A549 (cell line): ENCODE measurements around the gene MYH1. TPM values are rescaled to one million over a fixed set of nuclear protein-coding genes. Genes with fewer than 3 reads are reported as not detected.
"Not testable (repeated sequence)": the region's sequence is repeated elsewhere in the genome, so short reads cannot be mapped to it uniquely, and the experiment has no call there.

Experiments used
- ATAC-seq, 2 experiments: fragments of 200-7000 bp in 1 of 2; fragments of >200 bp in 1 of 2; cut with Nextera tagmentation in 1 of 2; cut with Tn5 transposase in 1 of 2; 3 replicates each; pipeline versions ENCODE4 v1.8.0 to v1.9.1; 2018 to 2020; ENCODE audit warnings: mild to moderate bottlenecking in 1 of 2, moderate library complexity in 1 of 2
- CTCF ChIA-PET: fragments of 300-600 bp; sonication (Branson Sonifier 250); formaldehyde crosslinking; extraction: SDS; loops from one replicate; lab custom pipeline; 2021; ENCODE audit warnings: antibody characterized with exemption, inconsistent platforms; lab: Yijun Ruan, JAX
- POLR2A ChIA-PET: fragments of 350-600 bp; formaldehyde crosslinking; extraction: SDS; loops from one replicate; lab custom pipeline; 2021; ENCODE audit warnings: antibody characterized with exemption, inconsistent platforms; lab: Yijun Ruan, JAX
- DNase-seq, 2 experiments: peaks; one replicate each; pipeline versions ENCODE4 v3.0.0 to v3.0.0-alpha.2; 2011 to 2016; ENCODE audit warnings: low read depth in 1 of 2, low spot score in 1 of 2
- FAIRE-seq: peaks from 2 replicates; lab custom pipeline; 2011; peaks lifted over from hg19 to GRCh38; lab: Jason Lieb, UNC
- H3K27ac ChIP-seq, 2 experiments: fragments of >200 bp; sonication (Bioruptor Twin); formaldehyde crosslinking; 3 replicates each; pipeline ENCODE4 v1.5.1; 2016 to 2017
- H3K4me1 ChIP-seq: fragments of >200 bp; sonication (Bioruptor Twin); formaldehyde crosslinking; 3 replicates; pipeline ENCODE4 v1.6.1; 2016
- H3K4me2 ChIP-seq: fragments of >200 bp; sonication (Bioruptor Twin); formaldehyde crosslinking; 3 replicates; pipeline ENCODE4 v1.6.1; 2016
- H3K4me3 ChIP-seq: fragments of >200 bp; sonication (Bioruptor Twin); formaldehyde crosslinking; 3 replicates; pipeline ENCODE4 v1.5.1; 2016
- H3K9me3 ChIP-seq: fragments of >200 bp; sonication (Bioruptor Twin); formaldehyde crosslinking; 3 replicates; pipeline ENCODE4 v1.6.1; 2016
- CBX8 ChIP-seq: fragments of 200-600 bp; sonication (generic); IDR thresholded peaks from 2 replicates; pipeline ENCODE4 v1.6.1; 2016
- CEBPB ChIP-seq, 2 experiments: fragments of >200 bp in 1 of 2; sonication (Bioruptor Twin) in 1 of 2; formaldehyde crosslinking in 1 of 2; IDR thresholded peaks; 2 replicates each; pipeline ENCODE4 v1.6.1; 2012 to 2016
- CHD2 ChIP-seq: fragments of 150-350 bp; IDR thresholded peaks from 2 replicates; pipeline ENCODE4 v1.6.1; 2014; ENCODE audit warnings: low read length; ENCODE audit not compliant: partially characterized antibody
- HDAC2 ChIP-seq: fragments of 200-600 bp; sonication (generic); IDR thresholded peaks from 2 replicates; pipeline ENCODE4 v1.6.1; 2016
- HEYL ChIP-seq: fragments of 250-450 bp; sonication (Bioruptor Pico); IDR thresholded peaks from 2 replicates; pipeline ENCODE4 v1.8.0; 2021; ENCODE audit warnings: mild to moderate bottlenecking, moderate library complexity
- HOXA7 ChIP-seq: fragments of 250-450 bp; sonication (Bioruptor Pico); IDR thresholded peaks from 2 replicates; pipeline ENCODE4 v1.5.0; 2020; ENCODE audit warnings: mild to moderate bottlenecking, moderate library complexity
- HOXB5 ChIP-seq: fragments of 250-450 bp; sonication (Bioruptor Pico); IDR thresholded peaks from 2 replicates; pipeline ENCODE4 v1.5.0; 2020; ENCODE audit warnings: mild to moderate bottlenecking, moderate library complexity
- JUN ChIP-seq, 2 experiments: fragments of >200 bp; sonication (Bioruptor Twin); formaldehyde crosslinking; IDR thresholded peaks; 2 replicates in 1 of 2; 3 replicates in 1 of 2; pipeline ENCODE4 v1.6.1; 2016 to 2017
- MAFK ChIP-seq: fragments of 450-650 bp; IDR thresholded peaks from 2 replicates; pipeline ENCODE4 v1.6.1; 2014; ENCODE audit not compliant: partially characterized antibody
- MAX ChIP-seq: IDR thresholded peaks from 2 replicates; pipeline ENCODE4 v1.6.1; 2012
- MYC ChIP-seq: IDR thresholded peaks from 2 replicates; pipeline ENCODE4 v1.6.1; 2012; ENCODE audit warnings: mild to moderate bottlenecking, inconsistent platforms, low read length, improper control_type of control experiment, borderline replicate concordance
- POLR2A ChIP-seq: IDR thresholded peaks from 2 replicates; pipeline ENCODE4 v1.6.1; 2012; ENCODE audit warnings: mild to moderate bottlenecking, low read length
- RAD21 ChIP-seq, 2 experiments: fragments of >200 bp in 1 of 2; sonication (Bioruptor Twin) in 1 of 2; formaldehyde crosslinking in 1 of 2; IDR thresholded peaks in 1 of 2; conservative IDR thresholded peaks in 1 of 2; 2 replicates in 1 of 2; 3 replicates in 1 of 2; pipeline ENCODE4 v1.6.1; 2012 to 2018; ENCODE audit warnings: inconsistent platforms in 1 of 2
- RARB ChIP-seq: fragments of 250-450 bp; sonication (Bioruptor Pico); IDR thresholded peaks from 2 replicates; pipeline ENCODE4 v1.8.0; 2021; ENCODE audit warnings: mild to moderate bottlenecking, moderate library complexity
- SMC3 ChIP-seq: fragments of >200 bp; sonication (Bioruptor Twin); formaldehyde crosslinking; IDR thresholded peaks from 3 replicates; pipeline ENCODE4 v1.6.1; 2018; ENCODE audit warnings: inconsistent platforms
- ZC3H11A ChIP-seq: fragments of 450-650 bp; IDR thresholded peaks from 2 replicates; pipeline ENCODE4 v1.6.1; 2014; ENCODE audit warnings: antibody characterized with exemption, mild to moderate bottlenecking
- ZFP36 ChIP-seq: fragments of 450-650 bp; IDR thresholded peaks from 2 replicates; pipeline ENCODE4 v1.6.1; 2014; ENCODE audit warnings: borderline replicate concordance; ENCODE audit not compliant: partially characterized antibody
- ZNF302 ChIP-seq: fragments of 250-450 bp; sonication (Bioruptor Pico); IDR thresholded peaks from 2 replicates; pipeline ENCODE4 v1.9.0; 2021; ENCODE audit warnings: inconsistent platforms, mild to moderate bottlenecking, moderate library complexity
- WGBS: methylation state at CpG from one replicate; pipeline ENCODE4 v1.1.6; 2017; ENCODE audit errors: missing lambda C conversion rate; 5-methylcytosine and 5-hydroxymethylcytosine counted together
- polyA plus RNA-seq, 4 experiments: library from polyadenylated mRNA; depleted of rRNA in 3 of 4; stranded (reverse); fragments of >200 nt; fragmentation: RNase III in 1 of 4; extraction: RNeasy Plus Mini Kit Qiagen cat#74134 plus additional on column Dnase treatment in 1 of 4; gene quantifications; 2 replicates in 3 of 4; 3 replicates in 1 of 4; pipeline ENCODE4 v1.2.3, GENCODE V29; 2011 to 2017
- TF ChIP-seq, protein P1 (sequence below): fragments of 250-450 bp; sonication (Bioruptor Pico); IDR thresholded peaks from 2 replicates; pipeline ENCODE4 v1.5.0; 2020; ENCODE audit warnings: low read depth, mild to moderate bottlenecking, moderate library complexity
- TF ChIP-seq, protein P2 (sequence below): fragments of >200 bp; sonication (Bioruptor Twin); formaldehyde crosslinking; IDR thresholded peaks from 3 replicates; pipeline ENCODE4 v1.5.1; 2016
- TF ChIP-seq, protein P3 (sequence below): fragments of >200 bp; sonication (Bioruptor Twin); formaldehyde crosslinking; IDR thresholded peaks from 2 replicates; pipeline ENCODE4 v1.6.1; 2016

MYH1 gene
- polyA plus RNA-seq, 2 of the 4 experiments (the other 2 are of a cell fraction), result not detected

- Histone ChIP-seq H3K27ac (no peak overlapping the region), H3K9me3 (no peaks in the 10 kb centered on the region), H3K4me1 (no peaks in the 10 kb centered on the region), H3K4me3 (no peak overlapping the region), H3K4me2 (no peak overlapping the region)
- whole genome bisulfite sequencing, result 19% methylated on average over 4 of the region's 4 CpGs
- ChIA-PET POLR2A (no interaction called here), CTCF (interaction anchor here (2.0 kb wide), 2 partner anchors 67 to 222 kb away, joined by 4 to 7 read pairs; no protein-coding TSS in a partner anchor)
- ATAC-seq (no peak), DNase-seq (no peak), FAIRE-seq (no peak)
- no peak for TF ChIP-seq ZFP36
- TF ChIP-seq MAFK, result no peak
- TF ChIP-seq, protein P1, sequence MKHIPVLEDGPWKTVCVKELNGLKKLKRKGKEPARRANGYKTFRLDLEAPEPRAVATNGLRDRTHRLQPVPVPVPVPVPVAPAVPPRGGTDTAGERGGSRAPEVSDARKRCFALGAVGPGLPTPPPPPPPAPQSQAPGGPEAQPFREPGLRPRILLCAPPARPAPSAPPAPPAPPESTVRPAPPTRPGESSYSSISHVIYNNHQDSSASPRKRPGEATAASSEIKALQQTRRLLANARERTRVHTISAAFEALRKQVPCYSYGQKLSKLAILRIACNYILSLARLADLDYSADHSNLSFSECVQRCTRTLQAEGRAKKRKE, result no peak
- TF ChIP-seq, protein P2, sequence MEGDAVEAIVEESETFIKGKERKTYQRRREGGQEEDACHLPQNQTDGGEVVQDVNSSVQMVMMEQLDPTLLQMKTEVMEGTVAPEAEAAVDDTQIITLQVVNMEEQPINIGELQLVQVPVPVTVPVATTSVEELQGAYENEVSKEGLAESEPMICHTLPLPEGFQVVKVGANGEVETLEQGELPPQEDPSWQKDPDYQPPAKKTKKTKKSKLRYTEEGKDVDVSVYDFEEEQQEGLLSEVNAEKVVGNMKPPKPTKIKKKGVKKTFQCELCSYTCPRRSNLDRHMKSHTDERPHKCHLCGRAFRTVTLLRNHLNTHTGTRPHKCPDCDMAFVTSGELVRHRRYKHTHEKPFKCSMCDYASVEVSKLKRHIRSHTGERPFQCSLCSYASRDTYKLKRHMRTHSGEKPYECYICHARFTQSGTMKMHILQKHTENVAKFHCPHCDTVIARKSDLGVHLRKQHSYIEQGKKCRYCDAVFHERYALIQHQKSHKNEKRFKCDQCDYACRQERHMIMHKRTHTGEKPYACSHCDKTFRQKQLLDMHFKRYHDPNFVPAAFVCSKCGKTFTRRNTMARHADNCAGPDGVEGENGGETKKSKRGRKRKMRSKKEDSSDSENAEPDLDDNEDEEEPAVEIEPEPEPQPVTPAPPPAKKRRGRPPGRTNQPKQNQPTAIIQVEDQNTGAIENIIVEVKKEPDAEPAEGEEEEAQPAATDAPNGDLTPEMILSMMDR, result no peak
These were observed 31.7 kb upstream of the MYH1 start for GRCh38 chr17:10550014-10550413.

GRCh38 chr17:10549096-10549842 lies 30.9 kb upstream of the MYH1 start, which contains the start of gene MYH2:
Gene MYH2, minus strand, starts transcription at chr17:10549658. Its CDS starts 1,738 bp downstream, at chr17:10547920.
- POLR2A ChIA-PET, result no interaction called here
- FAIRE-seq (no peak), DNase-seq (no peak)
- no peak within 1 kb of the TSS for H3K4me2 ChIP-seq
- H3K9me3 ChIP-seq, result no peaks in the 10 kb centered on the region
- TF ChIP-seq ZNF302, result no peak
- TF ChIP-seq SMC3, result no peak
- TF ChIP-seq JUN (IDR thresholded peaks at IDR 0.05), result no peak
- no peak for TF ChIP-seq ZC3H11A
- no peak for TF ChIP-seq CBX8
- TF ChIP-seq MYC, result no peak
- no peak for TF ChIP-seq MAX
- TF ChIP-seq, all 56 proteins: peak for 0
- Histone ChIP-seq H3K4me1 (no peaks in the 10 kb centered on the region), H3K27ac (no peak within 1 kb of the TSS), H3K4me3 (no peak within 1 kb of the TSS)
- CTCF ChIA-PET, result no interaction called here
- WGBS, result 27% methylated on average over 9 of the region's 9 CpGs
- no peak for ATAC-seq

- ChIA-PET CTCF (no interaction called here), POLR2A (no interaction called here)
- ATAC-seq (no peak), FAIRE-seq (no peak), DNase-seq (no peak)
- Histone ChIP-seq H3K4me1 (no peaks in the 10 kb centered on the region), H3K27ac (no peak overlapping the region), H3K4me2 (no peak overlapping the region), H3K9me3 (no peaks in the 10 kb centered on the region), H3K4me3 (no peak overlapping the region)
- 31% methylated on average over 6 of the region's 6 CpGs for WGBS
- TF ChIP-seq, protein P2, result no peak
- TF ChIP-seq CEBPB (IDR thresholded peaks at IDR 0.05) (no peak), JUN (IDR thresholded peaks at IDR 0.05) (no peak), CHD2 (no peak), HOXB5 (no peak), MYC (no peak), RARB (no peak), ZC3H11A (no peak), CBX8 (no peak), HEYL (CRISPR knock-in tag) (no peak), HDAC2 (no peak), HOXA7 (CRISPR knock-in tag) (no peak), POLR2A (no peak), ZNF302 (no peak), RAD21 (conservative IDR thresholded peaks at IDR 0.05 in 1 of 2, IDR thresholded peaks at IDR 0.05 in 1 of 2) (no peak)
- TF ChIP-seq, protein P3, sequence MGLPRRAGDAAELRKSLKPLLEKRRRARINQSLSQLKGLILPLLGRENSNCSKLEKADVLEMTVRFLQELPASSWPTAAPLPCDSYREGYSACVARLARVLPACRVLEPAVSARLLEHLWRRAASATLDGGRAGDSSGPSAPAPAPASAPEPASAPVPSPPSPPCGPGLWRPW, result no peak
These were observed 29.0 kb upstream of the MYH1 start for GRCh38 chr17:10547351-10547750.

DNA sequence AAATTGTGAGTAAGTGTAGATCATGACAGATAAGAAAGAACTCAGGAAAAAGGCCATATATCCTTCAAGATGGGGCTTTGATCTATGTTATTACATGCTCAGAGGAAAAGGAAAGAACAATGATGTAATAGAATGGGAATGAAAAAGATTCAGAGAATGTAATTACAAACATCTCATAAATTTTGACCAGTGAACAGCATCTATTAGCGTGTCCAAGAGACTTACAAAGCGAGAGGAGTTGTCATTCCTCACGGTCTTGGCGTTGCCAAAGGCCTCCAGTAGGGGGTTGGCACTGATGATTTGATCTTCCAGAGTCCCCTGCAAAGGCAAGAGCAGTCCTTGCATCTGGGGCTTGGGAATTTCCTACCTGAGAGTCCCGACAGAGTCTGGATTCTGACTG lies 25.1 kb upstream of the MYH1 start:
- POLR2A ChIA-PET, result not testable (repeated sequence)

GRCh38 chr17:10541179-10541578 lies 22.8 kb upstream of the MYH1 start:
- H3K4me2 ChIP-seq, FAIRE-seq, CTCF ChIA-PET, POLR2A ChIA-PET, H3K4me3 ChIP-seq, ATAC-seq, H3K27ac ChIP-seq, DNase-seq, H3K4me1 ChIP-seq, H3K9me3 ChIP-seq: not testable (repeated sequence)
- WGBS, result 29% methylated on average over 6 of the region's 6 CpGs

More for the DNA sequence above, 25.1 kb upstream of the MYH1 start:
- H3K4me2 ChIP-seq, H3K9me3 ChIP-seq, H3K4me1 ChIP-seq, H3K4me3 ChIP-seq, H3K27ac ChIP-seq, DNase-seq: not testable (repeated sequence)
- FAIRE-seq (peak; percentile 86), ATAC-seq (peak; percentile 83 to 85; a peak in 5 of 6 replicates)
- CTCF ChIA-PET, result interaction anchor here (1.0 kb wide), 1 partner anchor 10 kb away, joined by 3 read pairs; no protein-coding TSS in a partner anchor
- 0% methylated on average over 5 of the region's 5 CpGs for WGBS
